GM18858 (cell line): ENCODE measurements around the gene RFC3.
A peak's percentile ranks its signal among the peaks of the same experiment; 100 is the strongest.
"Not testable (repeated sequence)": the region's sequence is repeated elsewhere in the genome, so short reads cannot be mapped to it uniquely, and the experiment has no call there.

Experiments used
- ATAC-seq: cut with Tn5 transposase; IDR thresholded peaks from one replicate; pipeline ENCODE4 v1.9.1; 2021; ENCODE audit not compliant: unreplicated experiment

RFC3 gene

GRCh38 chr13:33806470-33807248, 11.3 kb upstream of the RFC3 start:
- no peak for ATAC-seq

- not testable (repeated sequence) for ATAC-seq
These were observed 5.1 kb upstream of the RFC3 start for GRCh38 chr13:33812829-33813228.

GRCh38 chr13:33815011-33815550, 2.9 kb upstream of the RFC3 start:
- no peak for ATAC-seq

- ATAC-seq = no peak
These were observed 1.0 kb upstream of the RFC3 start for GRCh38 chr13:33816912-33817311.

GRCh38 chr13:33817513-33817900, 442 bp upstream of the RFC3 start:
- ATAC-seq = no peak

GRCh38 chr13:33825083-33825482, 7.1 kb downstream of the RFC3 start:
- no peak for ATAC-seq

GRCh38 chr13:33827139-33827538, 9.2 kb downstream of the RFC3 start:
- no peak for ATAC-seq

- no peak for ATAC-seq
These were observed 10.6 kb downstream of the RFC3 start for GRCh38 chr13:33828431-33829129.

GRCh38 chr13:33832872-33833271, 14.9 kb downstream of the RFC3 start:
- no peak for ATAC-seq

GRCh38 chr13:33838647-33839046, 20.7 kb downstream of the RFC3 start:
- no peak for ATAC-seq

- no peak for ATAC-seq
These were observed 22.5 kb downstream of the RFC3 start for GRCh38 chr13:33840402-33840801.

- no peak for ATAC-seq
These were observed 24.3 kb downstream of the RFC3 start for GRCh38 chr13:33842207-33842606.

GRCh38 chr13:33842986-33843385, 25.0 kb downstream of the RFC3 start:
- ATAC-seq = no peak

- ATAC-seq = no peak
These were observed 27.8 kb downstream of the RFC3 start for GRCh38 chr13:33845572-33846302.

GRCh38 chr13:33846303-33847062, 28.5 kb downstream of the RFC3 start:
- peak; percentile 52 for ATAC-seq

- ATAC-seq = no peak
These were observed 31.3 kb downstream of the RFC3 start for GRCh38 chr13:33849211-33849610.

- no peak for ATAC-seq
These were observed 37.5 kb downstream of the RFC3 start for GRCh38 chr13:33855371-33855895.

- ATAC-seq = no peak
These were observed 41.8 kb downstream of the RFC3 start for GRCh38 chr13:33859691-33860303.

- ATAC-seq = no peak
These were observed 42.6 kb downstream of the RFC3 start for GRCh38 chr13:33860526-33860925.

- no peak for ATAC-seq
These were observed 44.1 kb downstream of the RFC3 start for GRCh38 chr13:33862016-33862415.
